Heart left ventricle (tissue), 13 donors: ENCODE results near the gene KCND3.

Experiments
- CTCF ChIP-seq, 12 donors: fragments of 200-600 bp; sonication (generic) in 4 of 12; IDR thresholded peaks; one replicate each; pipeline versions ENCODE4 v1.5.0 to v1.8.0; 2018 to 2022; ENCODE audit warnings: antibody characterized with exemption in 12 of 12, mild to moderate bottlenecking in 5 of 12
- POLR2A ChIP-seq, 2 donors: fragments of 450-650 bp; IDR thresholded peaks; one replicate each; pipeline ENCODE4 v1.6.1; 2017; ENCODE audit warnings: antibody characterized with exemption in 2 of 2, mild to moderate bottlenecking in 2 of 2, moderate library complexity in 2 of 2
- donor health status: ischemic (EF 13 %, LVEDD 7.1; RV severe dilation, severe dysfunction).
- donor health status: DM: no; HTN: yes; CAD: no.
- donor health status: DM: no; HTN: no; CAD: no.
- donor health status: ischemic (EF 25% LVEDD 6.9; RV normal size, moderate dysfunction).
- donor health status: ischemic (EF 25% LVEDD 5.7; RV mildly dilated, moderate dysfunction).
- donor health status: ischemic (EF 35%, LVEDD 5.7; RV mildly dilated, moderate dysfunction).
- donor health status: nonischemic (EF 11% LVEDD 7.7; RV severe dilation, severe dysfunction).
- donor health status: DM: yes; HTN: yes; CAD: no.
- donor health status: PGD.
- donor health status: ischemic (EF 29% LVEDD 5.4; RV normal size, mild dysfunction).
- donor health status: nonischemic (EF 23%, LVEDD 6.1; RV moderate dilation, normal function).

- TF ChIP-seq CTCF (IDR thresholded peaks at IDR 0.05) (no peak), POLR2A (IDR thresholded peaks at IDR 0.05) (no peak)
These were observed 41.0 kb downstream of the KCND3 start for GRCh38 chr1:111948209-111949171.
